AG04450 (cell line): ENCODE results near the gene SPINK4. TPM values are rescaled to one million over a fixed set of nuclear protein-coding genes. Genes with fewer than 3 reads are reported as not detected.

Source experiments
- CTCF ChIA-PET: fragments of 300-600, 350-600 bp; formaldehyde crosslinking; extraction: SDS; loops from one replicate; lab custom pipeline; 2022; ENCODE audit warnings: antibody characterized with exemption, inconsistent platforms; lab: Charles Lee
- POLR2A ChIA-PET: fragments of 350-600 bp; formaldehyde crosslinking; extraction: SDS; loops from one replicate; lab custom pipeline; 2021; ENCODE audit warnings: antibody characterized with exemption, inconsistent platforms; lab: Yijun Ruan, JAX
- DNase-seq: peaks from one replicate; pipeline ENCODE4 v3.0.0-alpha.2; 2011; ENCODE audit warnings: low read depth, low spot score
- H3K27ac ChIP-seq: one replicate; pipeline ENCODE4 v1.5.1; 2012; ENCODE audit warnings: low read depth, low read length, control low read depth
- H3K27me3 ChIP-seq: one replicate; pipeline ENCODE4 v1.6.0; 2012; ENCODE audit warnings: low read length; ENCODE audit not compliant: control insufficient read depth, insufficient read depth
- H3K4me3 ChIP-seq: 2 replicates; pipeline ENCODE4 v1.5.1; 2011; ENCODE audit warnings: mild to moderate bottlenecking, low read depth, low read length, control low read depth
- H3K9me3 ChIP-seq: 2 replicates; pipeline ENCODE4 v1.5.1; 2012; ENCODE audit warnings: low read length; ENCODE audit not compliant: control insufficient read depth, insufficient read depth
- CTCF ChIP-seq: IDR thresholded peaks from 2 replicates; pipeline ENCODE4 v1.5.1; 2011; ENCODE audit warnings: low read depth, low read length, control low read depth, inconsistent platforms
- polyA plus RNA-seq: library from polyadenylated mRNA; depleted of rRNA; stranded (reverse); fragments of >200 nt; gene quantifications from 2 replicates; pipeline ENCODE4 v1.2.3, GENCODE V29; 2011

Gene SPINK4
- polyA plus RNA-seq, 1 experiment, result not detected

DNA sequence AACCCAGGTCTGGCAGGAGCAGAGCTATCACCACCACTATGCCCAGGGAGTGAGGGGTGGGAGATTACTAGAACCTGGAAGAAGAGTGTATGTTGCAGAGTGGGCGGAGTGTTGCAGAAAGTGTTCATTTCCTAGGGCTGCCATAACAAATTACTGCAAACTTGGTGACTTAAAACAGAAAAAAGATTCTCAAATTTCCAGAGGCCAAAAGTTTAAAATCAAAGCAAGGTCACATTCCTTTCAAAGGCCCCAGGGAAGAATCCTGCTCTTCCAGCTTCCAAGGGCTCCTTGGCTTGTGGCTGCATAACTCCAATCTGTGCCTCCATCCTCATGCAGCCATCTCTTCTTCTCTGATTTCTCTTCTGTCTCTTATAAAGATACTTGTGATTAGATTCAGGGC is 30.6 kb upstream of the SPINK4 start:
- Histone ChIP-seq H3K4me3 (no peak overlapping the region), H3K27ac (no peak overlapping the region), H3K9me3 (no peaks in the 10 kb centered on the region), H3K27me3 (peaks cover 17% of the 10 kb centered on the region)
- CTCF ChIA-PET, result interaction anchor here (1.3 kb wide), 1 partner anchor 17 kb away, joined by 3 read pairs; no protein-coding TSS in a partner anchor
- TF ChIP-seq CTCF, result no peak
- DNase-seq, result no peak
- POLR2A ChIA-PET, result no interaction called here

DNA sequence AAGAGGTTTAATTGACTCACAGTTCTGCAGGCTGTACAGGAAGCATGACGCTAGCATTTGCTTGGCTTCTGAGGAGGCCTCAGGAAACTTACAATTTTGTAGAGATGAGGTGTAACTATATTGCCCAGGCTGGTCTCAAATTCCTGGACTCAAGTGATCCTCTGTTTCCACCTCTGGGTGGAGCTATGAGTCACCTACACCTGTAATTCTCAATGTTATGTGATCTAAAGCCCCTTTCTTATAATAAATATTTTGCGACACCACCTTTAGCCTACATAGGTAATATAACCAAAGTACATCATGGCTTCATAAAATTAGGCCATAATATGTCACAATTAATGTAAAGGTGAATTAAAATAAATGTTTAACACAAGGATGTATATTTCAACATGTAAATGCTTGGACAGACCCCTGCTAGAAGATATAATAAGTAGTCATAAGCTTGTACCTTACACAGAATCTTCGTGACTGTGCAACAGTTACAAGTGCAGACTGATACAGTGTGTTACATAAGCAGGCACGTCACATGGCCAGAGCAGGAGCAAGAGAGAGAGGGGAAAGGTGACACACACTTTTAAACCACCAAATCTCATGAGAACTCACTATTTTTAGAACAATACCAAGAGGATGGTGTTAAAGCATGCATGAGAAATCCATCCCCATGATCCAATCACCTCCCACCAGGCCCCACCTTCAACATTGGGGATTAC is 29.8 kb upstream of the SPINK4 start:
- H3K9me3 ChIP-seq, result no peaks in the 10 kb centered on the region
- H3K4me3 ChIP-seq, result no peak overlapping the region
- TF ChIP-seq CTCF, result no peak
- CTCF ChIA-PET, result interaction anchor here (1.3 kb wide), 1 partner anchor 16 kb away, joined by 3 read pairs; no protein-coding TSS in a partner anchor
- H3K27ac ChIP-seq, result no peak overlapping the region
- no peak for DNase-seq
- peaks cover 16% of the 10 kb centered on the region for H3K27me3 ChIP-seq
- POLR2A ChIA-PET, result no interaction called here

GRCh38 chr9:33211695-33212393 is 28.1 kb upstream of the SPINK4 start:
- Histone ChIP-seq H3K4me3 (no peak overlapping the region), H3K27me3 (peaks cover 20% of the 10 kb centered on the region), H3K27ac (no peak overlapping the region), H3K9me3 (no peaks in the 10 kb centered on the region)
- DNase-seq, result no peak
- CTCF ChIA-PET, result interaction anchor here (1.0 to 1.5 kb wide), 2 partner anchors 9 to 14 kb away, joined by 3 to 5 read pairs; no protein-coding TSS in a partner anchor
- TF ChIP-seq CTCF, result no peak
- POLR2A ChIA-PET, result interaction anchor here (1.3 kb wide), 1 partner anchor 24 kb away, joined by 3 read pairs; no protein-coding TSS in a partner anchor

DNA sequence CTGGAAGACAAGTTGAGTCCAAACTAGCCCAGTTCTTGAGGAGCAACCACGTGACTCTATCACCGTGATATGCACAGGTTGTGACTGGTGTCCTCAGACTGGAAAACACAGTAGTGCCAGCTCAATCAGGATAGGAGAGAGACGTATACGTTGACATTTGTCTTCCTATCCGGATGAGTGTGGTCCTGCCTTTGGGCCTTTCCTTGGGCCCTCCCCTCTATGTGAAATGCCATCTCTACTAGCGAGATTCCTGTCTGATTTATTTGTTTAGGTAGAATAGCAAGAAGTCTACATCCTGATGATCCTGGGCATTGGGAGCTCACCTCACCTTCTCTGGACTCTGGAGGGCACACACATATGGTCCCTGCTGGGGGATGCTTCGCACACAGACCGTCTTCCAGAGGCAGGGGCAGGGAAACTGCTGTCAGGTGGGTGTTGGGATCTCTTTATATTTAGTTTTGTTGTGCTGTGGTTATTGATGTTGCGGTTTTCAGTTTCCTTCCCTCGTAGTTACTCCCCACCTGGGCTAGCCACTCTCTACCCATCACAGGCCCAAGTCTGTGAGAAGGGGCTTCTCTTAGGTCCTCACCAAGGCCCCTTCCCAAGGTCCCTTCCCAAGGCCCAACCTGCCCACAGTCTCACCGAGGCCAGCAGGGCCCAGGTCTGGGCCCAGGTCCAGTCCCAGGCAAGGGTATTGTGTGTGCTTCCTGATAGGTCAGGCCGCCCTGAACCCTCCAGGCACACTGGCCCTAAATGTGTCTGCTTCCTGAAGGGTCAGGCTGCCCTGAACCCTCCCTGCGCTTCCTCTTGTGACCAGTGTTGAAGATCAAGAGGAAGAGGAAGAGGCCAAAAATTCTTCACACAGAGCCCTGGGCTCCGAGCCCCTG is 19.0 kb upstream of the SPINK4 start:
- Histone ChIP-seq H3K27me3 (peaks cover 10% of the 10 kb centered on the region), H3K27ac (no peak overlapping the region), H3K9me3 (no peaks in the 10 kb centered on the region), H3K4me3 (no peak overlapping the region)
- TF ChIP-seq CTCF, result no peak
- no peak for DNase-seq
- POLR2A ChIA-PET, result no interaction called here
- CTCF ChIA-PET, result no interaction called here
